ENCODE data around the gene SMARCA2.
A peak's percentile ranks its signal among the peaks of the same experiment; 100 is the strongest.

GRCh38 chr9:2181792-2182191 is 166.6 kb downstream of the SMARCA2 start:
- TF ChIP-seq EZH2 (IDR thresholded peaks at IDR 0.05; ENCODE audit: low read length, unreplicated experiment) (no peak), CTCF (conservative IDR thresholded peaks at IDR 0.05; ENCODE audit: low read depth, low read length) (peak; percentile 67), EZH2phosphoT487 (IDR thresholded peaks at IDR 0.05; ENCODE audit: borderline replicate concordance, low read length) (no peak)

Data from PC-3 (cell line).